PFSK-1 (cell line): ENCODE measurements around the gene CACNG4.

Experiments
- FOXP2 ChIP-seq: optimal IDR thresholded peaks from 2 replicates; pipeline ENCODE3; 2011; ENCODE audit warnings: borderline replicate concordance, control low read depth, inconsistent platforms; ENCODE audit not compliant: insufficient read depth; ENCODE audit errors: extremely low read length, extremely low read depth
- POLR2AphosphoS5 ChIP-seq: IDR thresholded peaks from 2 replicates; pipeline ENCODE4 v1.6.1; 2012; ENCODE audit warnings: low read depth, mild to moderate bottlenecking, control low read depth, low read length, moderate library complexity
- REST ChIP-seq, 2 experiments: IDR thresholded peaks; 2 replicates each; pipeline versions ENCODE4 v1.6.1 to v1.8.0; 2011 to 2012; ENCODE audit warnings: low read depth in 2 of 2, low read length in 2 of 2, control low read depth in 1 of 2, inconsistent platforms in 1 of 2, mild to moderate bottlenecking in 1 of 2, moderate library complexity in 1 of 2; ENCODE audit not compliant: insufficient read depth in 1 of 2
- SIN3A ChIP-seq: IDR thresholded peaks from 2 replicates; pipeline ENCODE4 v1.6.1; 2012; ENCODE audit warnings: mild to moderate bottlenecking, low read length, moderate library complexity, borderline replicate concordance; ENCODE audit not compliant: insufficient read depth
- TAF1 ChIP-seq: IDR thresholded peaks from 2 replicates; pipeline ENCODE4 v1.6.1; 2012; ENCODE audit warnings: low read length, control low read depth, borderline replicate concordance; ENCODE audit not compliant: insufficient read depth

The CACNG4 gene

GRCh38 chr17:66928949-66929348 lies 35.6 kb upstream of the CACNG4 start:
- no peak for TF ChIP-seq POLR2AphosphoS5
- no peak for TF ChIP-seq FOXP2
- TF ChIP-seq TAF1 = no peak
- TF ChIP-seq REST (IDR thresholded peaks at IDR 0.05; ENCODE audit: insufficient read depth in 1 of 2, low read depth in 2 of 2, low read length in 2 of 2) = no peak
- TF ChIP-seq SIN3A = no peak

GRCh38 chr17:66929591-66929990 lies 34.9 kb upstream of the CACNG4 start:
- TF ChIP-seq FOXP2 = no peak
- no peak for TF ChIP-seq REST (IDR thresholded peaks at IDR 0.05; ENCODE audit: insufficient read depth in 1 of 2, low read depth in 2 of 2, low read length in 2 of 2)
- TF ChIP-seq POLR2AphosphoS5 = no peak
- no peak for TF ChIP-seq TAF1

- TF ChIP-seq POLR2AphosphoS5 = no peak
- no peak for TF ChIP-seq SIN3A
- TF ChIP-seq FOXP2 = no peak
- no peak for TF ChIP-seq REST (IDR thresholded peaks at IDR 0.05; ENCODE audit: insufficient read depth in 1 of 2, low read depth in 2 of 2, low read length in 2 of 2)
- no peak for TF ChIP-seq TAF1
These were observed 33.6 kb upstream of the CACNG4 start for GRCh38 chr17:66930933-66931332.

- TF ChIP-seq POLR2AphosphoS5 (no peak), TAF1 (no peak), REST (IDR thresholded peaks at IDR 0.05; ENCODE audit: insufficient read depth in 1 of 2, low read depth in 2 of 2, low read length in 2 of 2) (no peak), SIN3A (no peak), FOXP2 (no peak)
These were observed 32.2 kb upstream of the CACNG4 start for GRCh38 chr17:66932311-66932710.

GRCh38 chr17:66934040-66934439 lies 30.5 kb upstream of the CACNG4 start:
- no peak for TF ChIP-seq TAF1
- TF ChIP-seq FOXP2 = peak; percentile 40
